ENCODE measurements around the gene IL1R1. TPM values are rescaled to one million over a fixed set of nuclear protein-coding genes. Genes with fewer than 3 reads are reported as not detected.

IL1R1 gene
- total and polyA plus RNA-seq, 2 of the 4 experiments (the other 2 are of a cell fraction) = 6.5 to 13.8 TPM

GRCh38 chr2:102193074-102193473 is 50.5 kb downstream of the IL1R1 start:
- H2BK5ac ChIP-seq (ENCODE audit: low read depth, low read length, poor library complexity, severe bottlenecking) = peak overlapping the region; percentile 22
- no peak overlapping the region; the same call in 1 of the 2 replicates for H3K18ac ChIP-seq (ENCODE audit: low read depth, low read length)
- no peak overlapping the region for H3K23ac ChIP-seq (ENCODE audit: low read depth, low read length)
- H2AK9ac ChIP-seq (replicated peaks; ENCODE audit: low read depth, low read length, poor library complexity) = no peak overlapping the region
- no peak overlapping the region for H3K14ac ChIP-seq (replicated peaks; ENCODE audit: low read depth, low read length)
- dilution Hi-C loops (cut with HindIII; ENCODE audit: low sequenced_read_pairs, unreplicated experiment) (no loop called here), intact Hi-C loops (cut with micrococcal nuclease) (no loop called here), in situ Hi-C loops (cut with MboI; ENCODE audit: low sequenced_read_pairs) (no loop called here)
- peak; percentile 33; the same call in 1 of the 2 replicates for TF ChIP-seq CEBPB (IDR thresholded peaks at IDR 0.05; ENCODE audit: low read depth, low read length)
- TF ChIP-seq CTCF (conservative IDR thresholded peaks at IDR 0.05; ENCODE audit: low read depth, low read length) = no peak
- no peak for TF ChIP-seq SMC3 (IDR thresholded peaks at IDR 0.05; ENCODE audit: low read depth, low read length)
- TF ChIP-seq MAFK (IDR thresholded peaks at IDR 0.05; ENCODE audit: low read depth, low read length) = no peak
- no peak for TF ChIP-seq MAZ (IDR thresholded peaks at IDR 0.05; ENCODE audit: borderline replicate concordance, low read depth, low read length)
- no peak overlapping the region for H4K91ac ChIP-seq (ENCODE audit: insufficient read depth, low read depth, low read length)
- H2AFZ ChIP-seq (replicated peaks; ENCODE audit: low read length, poor library complexity) = no peak overlapping the region
- no peak overlapping the region for H3K56ac ChIP-seq (ENCODE audit: extremely low read depth, insufficient read depth, low read length)
- DNase-seq (peak; percentile 54), ATAC-seq (ENCODE audit: low read depth) (peak; percentile 76)
- no peaks in the 10 kb centered on the region for H3K9me1 ChIP-seq (ENCODE audit: insufficient read depth, low read length)
- no peak overlapping the region for H3K4me2 ChIP-seq (ENCODE audit: low read depth, low read length)
- BruUV-seq (replicated peaks) = no TSS peak
- H2AK5ac ChIP-seq (ENCODE audit: low read depth, low read length) = no peak overlapping the region
- H2BK20ac ChIP-seq (ENCODE audit: low read depth, low read length) = peak overlapping the region; percentile 75; the same call in 1 of the 2 replicates
- H3K4me1 ChIP-seq (ENCODE audit: control insufficient read depth, insufficient read depth, low read length) = peaks cover 3% of the 10 kb centered on the region; the same call in 1 of the 2 replicates
- H4K5ac ChIP-seq (ENCODE audit: low read depth, low read length) = no peak overlapping the region; the same call in 1 of the 2 replicates
- no peak overlapping the region for H4K8ac ChIP-seq (ENCODE audit: low read depth in 2 of 2, low read length in 2 of 2)
- H2BK15ac ChIP-seq (ENCODE audit: low read depth, low read length) = no peak overlapping the region
- CTCF ChIA-PET = no interaction called here
- no peak overlapping the region for H3K9ac ChIP-seq (ENCODE audit: low read depth, low read length)
- peak overlapping the region; percentile 50; the same call in 1 of the 2 replicates for H2BK120ac ChIP-seq (ENCODE audit: low read depth, low read length)
- no peak overlapping the region for H3K4me3 ChIP-seq (ENCODE audit: insufficient read depth, low read depth, low read length)
- H4K20me1 ChIP-seq (ENCODE audit: insufficient read depth, low read length) = no peaks in the 10 kb centered on the region
- no peaks in the 10 kb centered on the region for H3K27me3 ChIP-seq (ENCODE audit: control insufficient read depth, insufficient read depth, low read length)
- no CpG with 5 or more reads among the region's 1 CpG for WGBS, 2 experiments (ENCODE audit: extremely low coverage in 2 of 2, insufficient read length in 1 of 2)
- no peaks in the 10 kb centered on the region for H3K9me3 ChIP-seq (ENCODE audit: control insufficient read depth, insufficient read depth, low read length)
- POLR2A ChIA-PET (ENCODE audit: unreplicated experiment) = no interaction called here
- 0 out of 2 replicates have a peak overlapping the region, but pooled peaks have one; percentile 37 for H3K27ac ChIP-seq (ENCODE audit: insufficient read depth, low read length)
- H3K36me3 ChIP-seq (ENCODE audit: control insufficient read depth, insufficient read depth, low read length) = no peaks in the 10 kb centered on the region
- H3K4ac ChIP-seq (ENCODE audit: low read depth, low read length) = no peak overlapping the region
- H3K79me1 ChIP-seq (ENCODE audit: low read depth in 1 of 2, low read length in 2 of 2) = no peaks in the 10 kb centered on the region

Measured in IMR-90 (cell line).